ENCODE results near the gene TPRA1. TPM values are rescaled to one million over a fixed set of nuclear protein-coding genes. Genes with fewer than 3 reads are reported as not detected.
A peak's percentile ranks its signal among the peaks of the same experiment; 100 is the strongest.

TPRA1 gene
- polyA plus RNA-seq, 3 donors: 20.2 to 29.4 (median 23.4) TPM

- intact Hi-C loops (cut with micrococcal nuclease): loop anchor here in 1 of 2 donors (10.0 kb wide), 1 partner anchor 47 kb away; no protein-coding TSS in a partner anchor
- Histone ChIP-seq H4K20me1 (ENCODE audit: insufficient read depth, low read length) (no peaks in the 10 kb centered on the region), H3K27ac (ENCODE audit: low read depth in 1 of 2, low read length in 2 of 2) (no peak overlapping the region), H3K4me2 (replicated peaks; ENCODE audit: extremely low read depth, low read length, poor library complexity, severe bottlenecking) (no peak overlapping the region), H3K4me3 (replicated peaks in 1 of 3; ENCODE audit: low read depth in 2 of 3, low read length in 3 of 3) (no peak overlapping the region), H2AFZ (ENCODE audit: insufficient read depth, low read depth, low read length, poor library complexity, severe bottlenecking) (no peak overlapping the region), H3K36me3 (replicated peaks in 1 of 2; ENCODE audit: control insufficient read depth in 1 of 2, insufficient read depth in 2 of 2, low read length in 2 of 2) (no peaks in the 10 kb centered on the region), H3K9me3 (replicated peaks in 1 of 2; ENCODE audit: control insufficient read depth in 1 of 2, insufficient read depth in 1 of 2, low read length in 2 of 2) (no peaks in the 10 kb centered on the region), H3K27me3 (ENCODE audit: control insufficient read depth in 2 of 2, insufficient read depth in 2 of 2, low read length in 2 of 2) (peaks cover 28 to 39% of the 10 kb centered on the region in 2 donors), H3K79me2 (ENCODE audit: insufficient read depth, low read length) (no peaks in the 10 kb centered on the region), H3K4me1 (ENCODE audit: control insufficient read depth in 1 of 2, insufficient read depth in 2 of 2, low read length in 2 of 2) (peaks cover 11 to 13% of the 10 kb centered on the region in 2 donors), H3K9ac (ENCODE audit: insufficient read depth, low read length, poor library complexity, severe bottlenecking) (no peak overlapping the region)
- Mint-ChIP-seq H3K36me3 (peaks cover 3 to 12% of the 10 kb centered on the region in 2 donors), H3K27ac (no peak overlapping the region), H3K9me3 (peaks cover 0 to 13% (median 9%) of the 10 kb centered on the region in 7 donors), H3K4me1 (peaks cover 15% of the 10 kb centered on the region), H3K27me3 (ENCODE audit: low read depth in 3 of 3) (peaks cover 43 to 49% (median 44%) of the 10 kb centered on the region in 3 donors), H3K4me3 (peak overlapping the region in 1 of 2 donors; percentile 33)
- no peak for DNase-seq
- 100% methylated on average over 4 of the region's 8 CpGs for WGBS (ENCODE audit: insufficient coverage)
- TF ChIP-seq CTCF (IDR thresholded peaks at IDR 0.05): no peak
Measured at GRCh38 chr3:127632035-127632820, 41.7 kb upstream of the TPRA1 start.

GRCh38 chr3:127630811-127631714 lies 40.5 kb upstream of the TPRA1 start:
- Mint-ChIP-seq H3K27me3 (ENCODE audit: low read depth in 3 of 3) (peaks cover 53 to 59% (median 53%) of the 10 kb centered on the region in 3 donors), H3K36me3 (peaks cover 3 to 12% of the 10 kb centered on the region in 2 donors), H3K4me1 (peaks cover 15% of the 10 kb centered on the region), H3K4me3 (peak overlapping the region in 1 of 2 donors; percentile 92), H3K27ac (no peak overlapping the region), H3K9me3 (peaks cover 0 to 13% (median 9%) of the 10 kb centered on the region in 7 donors)
- no peak for TF ChIP-seq CTCF (IDR thresholded peaks at IDR 0.05)
- no peak for DNase-seq
- Histone ChIP-seq H3K4me2 (replicated peaks; ENCODE audit: extremely low read depth, low read length, poor library complexity, severe bottlenecking) (no peak overlapping the region), H3K36me3 (replicated peaks in 1 of 2; ENCODE audit: control insufficient read depth in 1 of 2, insufficient read depth in 2 of 2, low read length in 2 of 2) (no peaks in the 10 kb centered on the region), H4K20me1 (ENCODE audit: insufficient read depth, low read length) (no peaks in the 10 kb centered on the region), H3K27ac (ENCODE audit: low read depth in 1 of 2, low read length in 2 of 2) (no peak overlapping the region), H3K27me3 (ENCODE audit: control insufficient read depth in 2 of 2, insufficient read depth in 2 of 2, low read length in 2 of 2) (peaks cover 32 to 48% of the 10 kb centered on the region in 2 donors), H3K4me1 (ENCODE audit: control insufficient read depth in 1 of 2, insufficient read depth in 2 of 2, low read length in 2 of 2) (peaks cover 11 to 13% of the 10 kb centered on the region in 2 donors), H3K9me3 (replicated peaks in 1 of 2; ENCODE audit: control insufficient read depth in 1 of 2, insufficient read depth in 1 of 2, low read length in 2 of 2) (no peaks in the 10 kb centered on the region), H2AFZ (ENCODE audit: insufficient read depth, low read depth, low read length, poor library complexity, severe bottlenecking) (no peak overlapping the region), H3K79me2 (ENCODE audit: insufficient read depth, low read length) (no peaks in the 10 kb centered on the region), H3K4me3 (replicated peaks in 1 of 3; ENCODE audit: low read depth in 2 of 3, low read length in 3 of 3) (no peak overlapping the region), H3K9ac (ENCODE audit: insufficient read depth, low read length, poor library complexity, severe bottlenecking) (no peak overlapping the region)
- WGBS (ENCODE audit: insufficient coverage): 96% methylated on average over 8 of the region's 12 CpGs
- intact Hi-C loops (cut with micrococcal nuclease): loop anchor here in 1 of 2 donors (10.0 kb wide), 1 partner anchor 46 kb away; no protein-coding TSS in a partner anchor
